AG09309 (cell line): ENCODE results near the gene MKLN1.
"Not testable (repeated sequence)": the region's sequence is repeated elsewhere in the genome, so short reads cannot be mapped to it uniquely, and the experiment has no call there.

Experiments used
- DNase-seq: peaks from one replicate; pipeline ENCODE4 v3.0.0-alpha.2; 2010; ENCODE audit warnings: low read depth
- H3K4me3 ChIP-seq: 2 replicates; pipeline ENCODE4 v1.5.1; 2011; ENCODE audit warnings: mild to moderate bottlenecking, low read depth, low read length, moderate library complexity; ENCODE audit not compliant: control insufficient read depth
- CTCF ChIP-seq: IDR thresholded peaks from 2 replicates; pipeline ENCODE4 v1.5.1; 2011; ENCODE audit warnings: mild to moderate bottlenecking, low read depth, low read length, inconsistent platforms; ENCODE audit not compliant: insufficient read depth, control insufficient read depth; ENCODE audit errors: missing control alignments

The MKLN1 gene

DNA sequence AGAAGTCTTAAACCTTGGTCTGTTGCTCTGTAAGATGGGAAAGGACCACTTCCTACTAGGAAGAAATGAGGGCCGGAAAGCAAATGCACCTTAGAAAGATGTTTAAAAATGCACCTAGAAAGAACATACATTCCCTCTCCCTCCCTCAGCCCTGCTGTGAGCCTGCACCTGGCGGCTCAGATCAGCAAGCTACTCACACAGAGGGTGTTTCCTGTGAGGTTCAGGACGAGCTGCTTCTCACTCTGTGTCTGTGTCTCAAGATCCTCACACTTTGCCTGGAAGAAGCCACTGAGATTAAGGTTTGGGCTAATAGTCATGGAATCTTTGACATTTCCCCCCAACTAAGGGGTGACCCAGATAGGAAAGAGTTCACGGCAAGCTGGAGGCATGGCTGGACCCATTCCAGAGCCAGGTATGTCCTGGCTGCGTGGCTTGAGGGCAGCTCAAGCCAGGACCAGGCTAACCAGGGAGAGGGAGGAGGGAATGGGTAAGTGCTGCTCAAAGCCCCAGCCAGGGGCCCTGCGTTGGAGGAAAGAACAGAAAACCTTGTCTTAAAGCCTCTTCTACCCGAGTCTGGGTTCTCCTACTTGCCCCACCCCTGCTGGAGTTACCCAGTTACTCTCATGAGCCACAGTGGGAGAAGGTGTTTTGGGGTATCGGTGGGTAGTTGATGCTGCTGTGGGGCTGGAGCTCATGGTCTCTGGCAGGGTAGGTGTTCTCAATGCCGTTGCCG, 181.2 kb downstream of the MKLN1 start:
- no peak overlapping the region for H3K4me3 ChIP-seq
- no peak for DNase-seq
- no peak for TF ChIP-seq CTCF

DNA sequence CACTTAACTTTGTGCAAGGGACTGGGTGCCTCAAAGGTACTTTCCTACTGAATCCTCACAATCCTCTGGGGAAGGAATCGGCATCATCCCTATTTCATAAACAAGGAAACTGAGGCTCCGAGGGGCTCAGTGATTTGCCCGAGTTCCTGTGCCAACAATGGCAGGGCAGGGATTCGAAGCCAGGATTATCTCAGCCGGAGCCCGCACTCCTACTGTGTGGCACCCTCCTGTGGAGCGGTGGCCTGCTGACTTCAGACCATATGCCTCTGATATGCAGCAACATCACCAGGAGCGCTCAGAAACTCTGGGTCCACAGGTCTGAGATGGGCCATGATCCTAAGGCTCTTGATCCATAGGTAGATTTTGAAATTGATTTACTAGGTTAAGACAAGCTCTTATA, 182.1 kb downstream of the MKLN1 start:
- no peak overlapping the region for H3K4me3 ChIP-seq
- DNase-seq, result no peak
- no peak for TF ChIP-seq CTCF

GRCh38 chr7:131511071-131511470, 183.4 kb downstream of the MKLN1 start:
- H3K4me3 ChIP-seq, result no peak overlapping the region
- TF ChIP-seq CTCF, result no peak
- DNase-seq, result no peak

- no peak for TF ChIP-seq CTCF
- no peak for DNase-seq
- H3K4me3 ChIP-seq, result no peak overlapping the region
These were observed 184.3 kb downstream of the MKLN1 start for GRCh38 chr7:131511774-131512535.

DNA sequence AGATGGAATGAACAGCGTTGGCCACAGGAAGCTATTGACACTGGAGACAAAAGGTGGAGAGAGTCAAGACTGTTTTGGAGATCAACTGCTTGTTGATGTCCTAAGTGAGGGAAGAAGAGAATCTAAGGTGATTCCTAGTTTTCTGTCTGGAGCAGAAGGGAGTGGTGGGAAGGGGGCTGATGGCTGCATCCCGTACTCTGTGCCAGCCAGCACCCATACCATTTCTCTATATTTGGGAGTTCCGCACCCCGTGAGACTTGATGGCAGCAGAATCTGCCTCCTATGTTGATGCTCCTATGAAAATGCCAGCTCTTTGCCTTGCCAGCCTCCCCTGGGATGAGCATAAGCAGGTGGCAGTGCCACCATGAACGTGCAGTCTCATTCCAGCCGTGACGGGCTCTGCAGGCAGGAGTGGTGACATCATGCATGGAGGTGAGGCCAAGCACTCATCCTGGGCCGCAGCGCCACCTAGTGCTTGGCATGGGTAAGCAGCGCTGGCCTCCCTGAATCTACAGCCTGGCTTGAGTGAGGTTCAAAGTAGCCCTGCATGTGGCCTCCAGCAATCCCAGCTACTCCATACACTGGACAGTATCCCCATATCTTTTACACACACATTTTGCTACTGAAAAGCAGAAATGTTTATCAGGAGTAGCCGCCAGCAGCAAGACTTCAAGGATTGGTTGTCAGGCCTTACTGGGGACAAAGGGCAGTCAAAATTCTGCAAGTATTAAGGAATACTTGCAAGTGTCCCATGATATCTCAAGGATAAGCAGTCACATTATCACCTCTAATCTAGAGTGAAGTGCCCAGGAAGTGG, 185.8 kb downstream of the MKLN1 start:
- peak; percentile 96 for TF ChIP-seq CTCF
- DNase-seq, result peak; percentile 37
- H3K4me3 ChIP-seq, result no peak overlapping the region

DNA sequence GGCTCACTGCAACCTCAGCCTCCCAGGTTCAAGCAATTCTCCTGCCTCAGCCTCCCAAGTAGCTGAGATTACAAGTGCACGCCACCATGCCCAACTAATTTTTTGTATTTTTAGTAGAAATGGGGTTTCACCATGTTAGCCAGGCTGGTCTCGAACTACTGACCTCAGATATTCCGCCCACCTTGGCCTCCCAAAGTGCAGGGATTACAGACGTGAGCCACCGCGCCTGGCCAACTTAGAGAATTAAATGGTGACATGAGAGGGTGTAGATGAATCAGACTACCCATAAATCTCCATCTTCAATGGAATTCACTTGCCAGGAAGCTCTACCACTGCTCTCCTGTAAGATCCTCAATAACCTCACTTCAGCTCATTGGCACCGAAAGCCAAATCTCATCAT, 187.8 kb downstream of the MKLN1 start:
- not testable (repeated sequence) for H3K4me3 ChIP-seq, DNase-seq
